ENCODE results near the gene FEZF1. TPM values are rescaled to one million over a fixed set of nuclear protein-coding genes. Genes with fewer than 3 reads are reported as not detected.

Gene FEZF1
- total and polyA plus RNA-seq, 11 donors, result 0.16 to 0.20 TPM; not detected in 9

DNA sequence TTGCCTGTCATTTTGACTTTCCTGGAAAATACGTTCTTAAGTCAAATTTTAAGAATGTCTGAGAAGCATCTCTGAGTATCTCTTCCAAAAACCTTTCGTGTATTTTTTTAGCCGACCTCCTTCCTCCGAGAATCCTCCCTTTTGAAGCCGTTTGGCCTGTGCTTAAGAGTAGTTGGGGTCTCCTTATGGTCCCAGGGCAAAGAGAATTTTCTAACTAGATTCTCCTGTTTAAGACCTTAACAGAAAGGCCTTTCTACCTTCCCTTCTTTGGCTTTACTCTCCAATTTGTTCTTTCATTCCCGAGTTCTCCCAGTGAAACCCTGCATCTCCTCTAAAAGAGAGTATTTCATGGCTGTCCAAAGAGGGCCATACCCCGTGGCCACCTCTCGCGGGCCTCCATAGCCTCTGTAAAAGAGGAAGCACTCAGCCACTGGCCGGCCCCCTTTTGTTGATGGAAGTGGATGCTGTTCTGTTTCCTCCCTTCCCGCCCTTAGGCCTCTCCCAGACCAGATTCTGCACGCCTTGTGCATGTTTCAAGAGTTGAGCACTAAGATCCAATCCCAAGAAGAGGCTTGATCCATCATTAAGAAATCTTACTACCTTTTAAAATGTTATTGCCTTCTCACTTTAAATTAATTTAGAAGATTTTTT is 6.6 kb upstream of the FEZF1 start:
- intact Hi-C loops (cut with DNase I), result no loop called here
- ATAC-seq (no peak), DNase-seq (no peak)
- Histone ChIP-seq H3K36me3 (no peaks in the 10 kb centered on the region), H3K9me3 (no peaks in the 10 kb centered on the region), H3K27me3 (peaks cover 77 to 100% (median 100%) of the 10 kb centered on the region in 9 donors), H3K27ac (no peak overlapping the region), H3K4me3 (peak overlapping the region in 2 of 12 donors; percentile 2 to 4), H3K4me1 (peaks cover 0 to 31% (median 14%) of the 10 kb centered on the region in 12 donors)
- WGBS, 4 donors, result 19 to 35% (median 34%) methylated on average over 12 of the region's 12 CpGs
- TF ChIP-seq POLR2A (IDR thresholded peaks at IDR 0.05), result no peak
- TF ChIP-seq, protein P1, sequence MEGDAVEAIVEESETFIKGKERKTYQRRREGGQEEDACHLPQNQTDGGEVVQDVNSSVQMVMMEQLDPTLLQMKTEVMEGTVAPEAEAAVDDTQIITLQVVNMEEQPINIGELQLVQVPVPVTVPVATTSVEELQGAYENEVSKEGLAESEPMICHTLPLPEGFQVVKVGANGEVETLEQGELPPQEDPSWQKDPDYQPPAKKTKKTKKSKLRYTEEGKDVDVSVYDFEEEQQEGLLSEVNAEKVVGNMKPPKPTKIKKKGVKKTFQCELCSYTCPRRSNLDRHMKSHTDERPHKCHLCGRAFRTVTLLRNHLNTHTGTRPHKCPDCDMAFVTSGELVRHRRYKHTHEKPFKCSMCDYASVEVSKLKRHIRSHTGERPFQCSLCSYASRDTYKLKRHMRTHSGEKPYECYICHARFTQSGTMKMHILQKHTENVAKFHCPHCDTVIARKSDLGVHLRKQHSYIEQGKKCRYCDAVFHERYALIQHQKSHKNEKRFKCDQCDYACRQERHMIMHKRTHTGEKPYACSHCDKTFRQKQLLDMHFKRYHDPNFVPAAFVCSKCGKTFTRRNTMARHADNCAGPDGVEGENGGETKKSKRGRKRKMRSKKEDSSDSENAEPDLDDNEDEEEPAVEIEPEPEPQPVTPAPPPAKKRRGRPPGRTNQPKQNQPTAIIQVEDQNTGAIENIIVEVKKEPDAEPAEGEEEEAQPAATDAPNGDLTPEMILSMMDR (IDR thresholded peaks at IDR 0.05), result no peak

DNA sequence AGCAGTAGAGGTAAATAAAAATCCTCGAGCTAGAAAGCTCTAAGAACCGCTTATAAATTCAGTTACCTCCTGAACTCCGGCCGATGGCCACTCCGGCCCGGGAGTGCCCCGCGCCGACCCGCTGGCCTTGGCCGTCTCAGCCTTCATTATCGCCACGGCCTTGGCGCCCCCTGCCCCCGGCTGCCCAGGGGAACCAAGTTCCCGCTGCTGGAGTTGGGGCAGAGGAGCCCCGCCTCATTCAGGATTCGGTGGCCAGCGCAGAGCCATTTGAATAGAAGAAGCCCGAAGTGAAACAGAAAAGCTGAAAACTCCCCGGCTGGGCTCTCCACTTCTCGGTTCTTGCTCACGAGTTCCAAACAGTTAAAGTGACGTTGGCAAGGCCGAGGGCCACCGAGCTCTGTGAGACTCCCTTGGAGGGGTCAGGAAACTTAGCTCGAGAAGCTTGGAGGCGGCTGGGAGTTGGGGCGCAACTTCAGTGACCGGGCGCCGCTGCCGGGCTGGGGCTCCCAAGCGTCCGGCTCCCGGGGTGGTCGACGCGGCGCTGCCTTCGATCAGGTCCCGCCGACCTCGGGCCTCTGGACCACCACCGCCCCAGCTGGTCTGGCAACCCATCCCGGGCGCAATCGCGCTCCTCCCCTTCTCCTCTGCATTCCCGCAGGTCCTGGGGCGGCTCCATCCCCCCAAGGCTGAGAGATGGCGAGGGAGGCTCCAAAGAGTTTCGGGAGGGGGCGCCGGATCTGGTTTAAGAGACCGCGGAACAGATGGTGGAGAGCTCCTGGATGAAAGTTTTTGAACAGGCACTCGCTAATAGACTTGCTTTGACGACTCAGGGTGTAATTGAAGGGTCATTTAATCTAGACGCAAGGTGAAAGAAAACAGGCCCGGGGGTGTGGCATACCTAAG is 5.8 kb upstream of the FEZF1 start:
- Histone ChIP-seq H3K9me3 (no peaks in the 10 kb centered on the region), H3K4me3 (peak overlapping the region in 11 of 12 donors; percentile 22 to 54 (median 42)), H3K36me3 (no peaks in the 10 kb centered on the region), H3K4me1 (peaks cover 0 to 36% (median 19%) of the 10 kb centered on the region in 12 donors), H3K27me3 (peaks cover 77 to 100% (median 100%) of the 10 kb centered on the region in 9 donors), H3K27ac (no peak overlapping the region)
- no peak for TF ChIP-seq POLR2A (IDR thresholded peaks at IDR 0.05)
- TF ChIP-seq, protein P1 (IDR thresholded peaks at IDR 0.05), result no peak
- ATAC-seq (no peak), DNase-seq (peak in 1 of 5 donors; percentile 60)
- 2 to 4% (median 3%) methylated on average over 46 to 61 of the region's 61 CpGs for WGBS, 4 donors
- intact Hi-C loops (cut with DNase I), result no loop called here

DNA sequence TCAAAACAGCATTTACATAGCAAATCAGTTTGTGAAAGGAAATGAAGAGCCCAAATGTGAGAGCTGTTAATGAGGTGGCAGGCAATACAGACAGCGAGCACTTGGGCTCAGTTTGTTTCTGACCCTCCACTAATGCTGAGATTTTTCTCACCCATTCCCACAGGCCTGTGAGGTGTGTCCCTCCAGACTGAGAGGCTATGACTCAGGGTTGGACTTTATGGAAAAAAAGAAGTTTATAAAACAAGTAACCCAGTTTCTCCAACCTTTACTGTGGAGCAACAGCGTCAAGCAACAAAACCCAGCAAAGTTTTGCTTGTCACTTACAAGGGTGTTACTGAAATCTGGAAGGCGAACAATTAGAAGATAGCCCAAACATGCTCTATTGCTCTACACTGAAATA is 4.9 kb upstream of the FEZF1 start:
- Histone ChIP-seq H3K4me1 (peaks cover 3 to 46% (median 25%) of the 10 kb centered on the region in 12 donors), H3K9me3 (no peaks in the 10 kb centered on the region), H3K27ac (no peak overlapping the region), H3K27me3 (peaks cover 78 to 100% (median 100%) of the 10 kb centered on the region in 9 donors), H3K4me3 (peak overlapping the region in 1 of 12 donors; percentile 3), H3K36me3 (no peaks in the 10 kb centered on the region)
- WGBS, 4 donors, result 31 to 47% (median 47%) methylated on average over 3 of the region's 3 CpGs
- intact Hi-C loops (cut with DNase I), result no loop called here
- ATAC-seq (no peak), DNase-seq (no peak)
- no peak for TF ChIP-seq POLR2A (IDR thresholded peaks at IDR 0.05)
- TF ChIP-seq, protein P1 (IDR thresholded peaks at IDR 0.05), result no peak

DNA sequence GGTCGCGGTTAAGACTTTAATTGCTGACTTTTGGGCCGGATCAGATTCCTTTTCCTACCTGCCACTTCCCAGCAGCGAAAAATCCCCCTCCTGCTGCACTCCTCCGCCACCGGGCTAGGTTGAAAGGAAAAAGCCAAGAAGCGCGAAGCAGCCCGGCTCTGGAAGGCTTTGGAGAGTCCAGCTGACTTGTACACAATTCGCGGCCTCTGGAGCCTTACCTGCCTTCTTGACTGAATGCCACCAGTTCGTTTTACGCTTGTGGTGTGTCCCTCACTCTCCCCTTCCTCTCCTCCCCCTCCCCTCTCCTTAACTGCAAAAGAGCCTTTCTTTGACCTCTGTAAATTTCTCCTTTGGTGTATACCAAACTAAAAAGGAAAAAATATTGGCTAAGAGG is 2.7 kb upstream of the FEZF1 start:
- WGBS, 4 donors, result 13 to 18% (median 17%) methylated on average over 10 to 13 of the region's 13 CpGs
- no peaks in the 10 kb centered on the region for H3K36me3 ChIP-seq
- ATAC-seq (no peak), DNase-seq (no peak)
- intact Hi-C loops (cut with DNase I), result no loop called here
- no peak overlapping the region for H3K27ac ChIP-seq
- H3K4me1 ChIP-seq, result peaks cover 3 to 56% (median 25%) of the 10 kb centered on the region in 12 donors
- no peak for TF ChIP-seq POLR2A (IDR thresholded peaks at IDR 0.05)
- TF ChIP-seq, protein P1 (IDR thresholded peaks at IDR 0.05), result no peak
- H3K9me3 ChIP-seq, result no peaks in the 10 kb centered on the region
- H3K27me3 ChIP-seq, result peaks cover 72 to 100% (median 99%) of the 10 kb centered on the region in 9 donors
- H3K4me3 ChIP-seq, result no peak overlapping the region
